Right atrium auricular region (tissue), 2 donors: Measurements from ENCODE around the gene RAB6B. TPM values are rescaled to one million over a fixed set of nuclear protein-coding genes. Genes with fewer than 3 reads are reported as not detected.

Source experiments
- DNase-seq: peaks from one replicate; pipeline ENCODE4 v3.0.0-alpha.2; 2019; ENCODE audit warnings: low spot score
- H3K27ac ChIP-seq, 2 donors: fragments of 200-600 bp; sonication (generic); 1 replicate in 1 of 2; 2 replicates in 1 of 2; pipeline ENCODE4 v1.5.1; 2016 to 2019
- H3K27me3 ChIP-seq, 2 donors: fragments of 200-600 bp; sonication (generic); one replicate each; pipeline versions ENCODE4 v1.5.1 to v1.6.0; 2017 to 2019
- H3K36me3 ChIP-seq: fragments of 200-600 bp; sonication (generic); one replicate; pipeline ENCODE4 v1.5.1; 2016
- H3K4me1 ChIP-seq, 2 donors: fragments of 200-600 bp; sonication (generic); one replicate each; pipeline versions ENCODE4 v1.5.1 to v1.6.0; 2017 to 2019
- H3K4me3 ChIP-seq, 2 donors: fragments of 200-600 bp; sonication (generic); 1 replicate in 1 of 2; 2 replicates in 1 of 2; pipeline ENCODE4 v1.5.1; 2017 to 2019; ENCODE audit warnings: mild to moderate bottlenecking in 1 of 2, moderate library complexity in 1 of 2
- H3K9me3 ChIP-seq, 2 donors: fragments of 200-600 bp; sonication (generic); one replicate each; pipeline ENCODE4 v1.5.1; 2019
- CTCF ChIP-seq, 2 donors: fragments of 200-600 bp; sonication (generic); IDR thresholded peaks; one replicate each; pipeline ENCODE4 v1.5.1; 2019; ENCODE audit warnings: antibody characterized with exemption in 2 of 2
- total RNA-seq, 2 donors: library from RNA; depleted of rRNA; stranded (reverse); fragments of >200 nt; gene quantifications; one replicate each; pipeline ENCODE4 v1.1.0, GENCODE V29; 2016

The RAB6B gene
- total RNA-seq, 2 donors from 2014 or later: 9.5 to 11.5 TPM

DNA sequence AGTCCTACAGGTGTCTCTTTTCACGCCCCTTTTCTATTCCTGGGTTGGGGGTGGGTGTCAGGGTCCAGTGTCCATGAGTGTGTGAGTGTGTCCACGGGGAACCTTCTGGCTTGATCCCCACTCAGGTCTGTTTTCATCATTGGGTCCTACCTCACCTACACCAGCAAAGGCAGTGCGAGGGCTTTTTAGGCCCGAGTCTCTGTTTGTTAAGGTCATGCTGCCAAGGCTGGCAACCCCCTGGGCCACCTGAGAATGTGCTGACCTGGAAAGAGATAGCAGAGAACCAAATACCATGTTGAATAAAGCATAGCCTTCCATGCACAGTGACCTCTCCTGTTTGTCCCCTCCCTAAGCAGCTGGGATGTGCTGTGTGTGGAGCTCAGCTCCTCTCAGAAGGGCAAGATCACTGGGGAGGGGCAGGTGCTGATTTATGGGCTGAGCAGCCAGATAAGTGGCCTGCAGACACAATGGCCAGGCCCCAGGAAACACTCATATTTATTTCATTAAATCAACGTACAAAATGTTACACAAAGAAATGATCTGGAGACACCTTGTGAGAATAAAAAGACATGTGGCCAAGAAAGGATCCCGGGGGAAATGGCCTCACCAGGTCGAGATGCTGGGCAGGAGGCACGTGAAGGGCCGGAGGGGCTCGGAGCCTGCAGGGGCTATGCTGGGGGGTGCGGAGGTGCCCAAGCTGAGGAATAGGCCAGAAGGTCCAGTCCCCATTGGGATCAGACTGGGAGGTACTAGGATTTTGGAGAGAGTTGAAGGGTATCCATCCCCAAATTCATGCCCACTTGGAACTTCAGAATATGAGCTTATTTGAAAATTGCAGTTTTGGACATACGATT lies 36.1 kb downstream of the RAB6B start:
- no peak for TF ChIP-seq CTCF (IDR thresholded peaks at IDR 0.05)
- Histone ChIP-seq H3K9me3 (no peaks in the 10 kb centered on the region), H3K27ac (no peak overlapping the region), H3K4me1 (peaks cover 0 to 6% of the 10 kb centered on the region in 2 donors), H3K27me3 (no peaks in the 10 kb centered on the region), H3K36me3 (no peaks in the 10 kb centered on the region), H3K4me3 (no peak overlapping the region)
- DNase-seq: no peak

GRCh38 chr3:133857767-133858166 lies 37.9 kb downstream of the RAB6B start:
- DNase-seq: no peak
- H3K27ac ChIP-seq: no peak overlapping the region
- peaks cover 0 to 20% of the 10 kb centered on the region in 2 donors for H3K4me1 ChIP-seq
- no peak for TF ChIP-seq CTCF (IDR thresholded peaks at IDR 0.05)
- no peaks in the 10 kb centered on the region for H3K27me3 ChIP-seq
- no peaks in the 10 kb centered on the region for H3K9me3 ChIP-seq
- no peak overlapping the region for H3K4me3 ChIP-seq
- H3K36me3 ChIP-seq: no peaks in the 10 kb centered on the region

DNA sequence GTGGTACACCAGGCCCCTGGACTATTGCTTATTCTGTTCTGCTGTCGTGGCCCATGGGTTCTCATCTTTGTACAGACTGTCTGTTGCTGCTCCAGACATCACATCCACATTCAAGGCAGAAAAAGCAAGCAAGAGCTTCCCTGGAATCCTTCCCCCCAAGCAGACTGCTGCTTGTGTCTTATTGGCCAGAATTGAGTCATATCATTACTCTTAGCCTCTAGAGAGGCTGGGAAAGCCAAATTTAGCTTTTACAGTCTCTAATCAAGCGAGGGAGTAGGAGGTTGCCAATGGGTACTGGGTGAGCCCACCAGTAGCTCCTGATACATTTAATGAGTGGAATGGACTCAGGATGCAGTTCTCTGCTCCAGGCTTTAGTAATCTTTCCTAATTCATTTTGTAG lies 39.4 kb downstream of the RAB6B start:
- H3K27ac ChIP-seq: no peak overlapping the region
- DNase-seq: no peak
- H3K36me3 ChIP-seq: no peaks in the 10 kb centered on the region
- H3K27me3 ChIP-seq: no peaks in the 10 kb centered on the region
- H3K4me1 ChIP-seq: peaks cover 0 to 20% of the 10 kb centered on the region in 2 donors
- no peak for TF ChIP-seq CTCF (IDR thresholded peaks at IDR 0.05)
- no peaks in the 10 kb centered on the region for H3K9me3 ChIP-seq
- H3K4me3 ChIP-seq: no peak overlapping the region

GRCh38 chr3:133855772-133856171 lies 39.9 kb downstream of the RAB6B start:
- no peak for TF ChIP-seq CTCF (IDR thresholded peaks at IDR 0.05)
- H3K9me3 ChIP-seq: no peaks in the 10 kb centered on the region
- DNase-seq: no peak

DNA sequence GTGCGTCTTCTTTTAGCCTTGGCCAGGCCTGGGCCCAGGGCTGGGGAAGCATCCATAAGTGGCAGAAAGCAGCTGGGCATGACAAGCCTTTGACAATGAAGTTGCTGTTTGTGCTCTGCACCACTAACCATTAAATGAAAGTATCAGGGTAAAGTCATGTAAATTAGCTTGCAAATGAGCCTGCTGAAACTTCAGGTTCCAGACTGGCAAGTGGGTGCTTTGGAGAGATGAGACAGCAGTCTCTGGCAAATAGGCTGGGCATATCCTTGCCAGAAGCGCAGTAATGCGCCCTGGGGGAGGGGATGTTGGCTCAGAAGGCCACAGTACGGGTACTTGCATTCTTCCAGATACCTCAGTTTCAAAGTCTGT lies 40.7 kb downstream of the RAB6B start:
- no peaks in the 10 kb centered on the region for H3K36me3 ChIP-seq
- peaks cover 0 to 20% of the 10 kb centered on the region in 2 donors for H3K4me1 ChIP-seq
- DNase-seq: no peak
- H3K27me3 ChIP-seq: no peaks in the 10 kb centered on the region
- TF ChIP-seq CTCF (IDR thresholded peaks at IDR 0.05): no peak
- no peak overlapping the region for H3K4me3 ChIP-seq
- H3K9me3 ChIP-seq: no peaks in the 10 kb centered on the region
- no peak overlapping the region for H3K27ac ChIP-seq

More at GRCh38 chr3:133855772-133856171, 39.9 kb downstream of the RAB6B start:
- peaks cover 0 to 20% of the 10 kb centered on the region in 2 donors for H3K4me1 ChIP-seq
- no peaks in the 10 kb centered on the region for H3K27me3 ChIP-seq
- H3K27ac ChIP-seq: no peak overlapping the region
- no peak overlapping the region for H3K4me3 ChIP-seq
- no peaks in the 10 kb centered on the region for H3K36me3 ChIP-seq
